Duodenal mucosa (tissue), 2 donors: ENCODE data around the gene GNAZ.

Experiments used
- H3K27ac ChIP-seq: one replicate; pipeline ENCODE4 v1.7.0; 2013; ENCODE audit warnings: low read depth, low read length
- H3K27me3 ChIP-seq, 2 donors: one replicate each; pipeline ENCODE4 v1.7.0; 2013; ENCODE audit warnings: low read length in 2 of 2, control low read depth in 1 of 2; ENCODE audit not compliant: insufficient read depth in 2 of 2, control insufficient read depth in 1 of 2
- H3K36me3 ChIP-seq, 2 donors: one replicate each; pipeline ENCODE4 v1.7.0; 2013; ENCODE audit warnings: low read length in 2 of 2, control low read depth in 1 of 2; ENCODE audit not compliant: insufficient read depth in 2 of 2, control insufficient read depth in 1 of 2
- H3K4me1 ChIP-seq, 2 donors: one replicate each; pipeline ENCODE4 v1.7.0; 2013; ENCODE audit warnings: low read length in 2 of 2, control low read depth in 1 of 2; ENCODE audit not compliant: insufficient read depth in 2 of 2, control insufficient read depth in 1 of 2
- H3K4me3 ChIP-seq, 2 donors: one replicate each; pipeline ENCODE4 v1.7.0; 2013; ENCODE audit warnings: low read length in 2 of 2, low read depth in 1 of 2
- H3K9ac ChIP-seq, 2 donors: one replicate each; pipeline ENCODE4 v1.7.0; 2013; ENCODE audit warnings: low read length in 2 of 2, low read depth in 1 of 2
- H3K9me3 ChIP-seq, 2 donors: one replicate each; pipeline ENCODE4 v1.7.0; 2013; ENCODE audit warnings: low read length in 2 of 2, control low read depth in 1 of 2; ENCODE audit not compliant: control insufficient read depth in 1 of 2

Gene GNAZ

DNA sequence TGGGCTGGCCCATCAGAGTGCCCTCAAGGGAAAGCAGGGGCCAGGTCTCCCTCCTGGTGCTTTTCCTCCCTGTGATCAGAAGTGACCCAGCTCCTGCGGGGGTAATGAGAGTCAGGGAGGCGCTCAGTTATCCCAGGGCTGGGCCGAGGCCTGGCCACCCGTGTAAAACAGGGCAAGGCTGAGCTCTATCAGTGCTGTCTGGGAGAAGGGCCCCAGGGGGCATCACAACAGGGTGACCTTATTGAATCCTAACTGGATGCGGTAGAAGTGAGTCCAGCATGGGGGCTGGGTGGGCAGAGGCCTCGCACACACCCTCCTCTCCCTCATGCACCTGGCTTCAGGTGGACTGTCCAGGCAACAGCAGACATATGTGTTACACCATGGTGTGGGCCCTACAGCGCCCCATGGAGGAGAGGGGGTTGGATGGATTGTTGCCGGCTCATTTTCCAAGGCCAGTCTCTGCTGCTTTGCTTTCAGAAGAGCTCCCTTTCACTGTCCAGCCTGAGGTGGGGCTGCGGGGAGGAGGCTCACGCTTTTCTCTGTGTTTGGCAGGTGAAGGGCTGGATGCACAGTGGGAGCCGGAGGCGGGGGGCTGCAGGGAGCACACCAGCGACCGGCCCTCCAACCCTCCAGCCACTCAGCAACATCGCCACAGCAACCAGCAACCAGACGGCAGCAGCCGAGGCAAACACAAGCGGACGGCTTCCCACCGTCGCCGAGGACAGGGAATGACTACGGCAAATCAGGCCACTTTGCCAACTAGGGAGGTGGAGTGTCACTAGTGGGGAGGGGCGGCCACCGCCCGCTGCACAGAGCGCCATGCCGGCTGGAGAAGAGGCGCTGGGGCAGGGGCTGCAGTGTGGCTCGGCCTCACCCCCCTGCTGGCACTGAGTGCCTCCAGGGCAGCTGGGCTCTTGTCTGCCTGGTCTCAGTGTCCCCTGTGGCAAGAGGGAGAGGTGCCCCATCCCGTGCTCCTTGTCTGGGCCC lies 24.7 kb downstream of the GNAZ start:
- H3K27ac ChIP-seq, result no peak overlapping the region
- no peaks in the 10 kb centered on the region for H3K9me3 ChIP-seq
- no peaks in the 10 kb centered on the region for H3K36me3 ChIP-seq
- H3K4me3 ChIP-seq, result no peak overlapping the region
- peaks cover 7 to 9% of the 10 kb centered on the region in 2 donors for H3K4me1 ChIP-seq
- no peaks in the 10 kb centered on the region for H3K27me3 ChIP-seq
- H3K9ac ChIP-seq, result no peak overlapping the region

DNA sequence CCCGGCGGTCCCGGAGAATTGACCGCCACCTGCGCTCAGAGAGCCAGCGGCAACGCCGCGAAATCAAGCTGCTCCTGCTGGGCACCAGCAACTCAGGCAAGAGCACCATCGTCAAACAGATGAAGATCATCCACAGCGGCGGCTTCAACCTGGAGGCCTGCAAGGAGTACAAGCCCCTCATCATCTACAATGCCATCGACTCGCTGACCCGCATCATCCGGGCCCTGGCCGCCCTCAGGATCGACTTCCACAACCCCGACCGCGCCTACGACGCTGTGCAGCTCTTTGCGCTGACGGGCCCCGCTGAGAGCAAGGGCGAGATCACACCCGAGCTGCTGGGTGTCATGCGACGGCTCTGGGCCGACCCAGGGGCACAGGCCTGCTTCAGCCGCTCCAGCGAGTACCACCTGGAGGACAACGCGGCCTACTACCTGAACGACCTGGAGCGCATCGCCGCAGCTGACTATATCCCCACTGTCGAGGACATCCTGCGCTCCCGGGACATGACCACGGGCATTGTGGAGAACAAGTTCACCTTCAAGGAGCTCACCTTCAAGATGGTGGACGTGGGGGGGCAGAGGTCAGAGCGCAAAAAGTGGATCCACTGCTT lies 25.5 kb downstream of the GNAZ start:
- Histone ChIP-seq H3K4me1 (peaks cover 7 to 9% of the 10 kb centered on the region in 2 donors), H3K4me3 (no peak overlapping the region), H3K9ac (no peak overlapping the region), H3K27me3 (no peaks in the 10 kb centered on the region), H3K9me3 (no peaks in the 10 kb centered on the region), H3K27ac (no peak overlapping the region), H3K36me3 (no peaks in the 10 kb centered on the region)

GRCh38 chr22:23097412-23098229 lies 27.3 kb downstream of the GNAZ start:
- no peaks in the 10 kb centered on the region for H3K27me3 ChIP-seq
- peaks cover 7 to 9% of the 10 kb centered on the region in 2 donors for H3K4me1 ChIP-seq
- no peak overlapping the region for H3K27ac ChIP-seq
- no peaks in the 10 kb centered on the region for H3K36me3 ChIP-seq
- no peak overlapping the region for H3K4me3 ChIP-seq
- no peaks in the 10 kb centered on the region for H3K9me3 ChIP-seq
- no peak overlapping the region for H3K9ac ChIP-seq

GRCh38 chr22:23098230-23098705 lies 27.9 kb downstream of the GNAZ start:
- no peak overlapping the region for H3K27ac ChIP-seq
- H3K9me3 ChIP-seq, result no peaks in the 10 kb centered on the region
- H3K4me3 ChIP-seq, result peak overlapping the region in 1 of 2 donors; percentile 35
- no peaks in the 10 kb centered on the region for H3K36me3 ChIP-seq
- no peaks in the 10 kb centered on the region for H3K27me3 ChIP-seq
- no peak overlapping the region for H3K9ac ChIP-seq
- H3K4me1 ChIP-seq, result peaks cover 7 to 9% of the 10 kb centered on the region in 2 donors

DNA sequence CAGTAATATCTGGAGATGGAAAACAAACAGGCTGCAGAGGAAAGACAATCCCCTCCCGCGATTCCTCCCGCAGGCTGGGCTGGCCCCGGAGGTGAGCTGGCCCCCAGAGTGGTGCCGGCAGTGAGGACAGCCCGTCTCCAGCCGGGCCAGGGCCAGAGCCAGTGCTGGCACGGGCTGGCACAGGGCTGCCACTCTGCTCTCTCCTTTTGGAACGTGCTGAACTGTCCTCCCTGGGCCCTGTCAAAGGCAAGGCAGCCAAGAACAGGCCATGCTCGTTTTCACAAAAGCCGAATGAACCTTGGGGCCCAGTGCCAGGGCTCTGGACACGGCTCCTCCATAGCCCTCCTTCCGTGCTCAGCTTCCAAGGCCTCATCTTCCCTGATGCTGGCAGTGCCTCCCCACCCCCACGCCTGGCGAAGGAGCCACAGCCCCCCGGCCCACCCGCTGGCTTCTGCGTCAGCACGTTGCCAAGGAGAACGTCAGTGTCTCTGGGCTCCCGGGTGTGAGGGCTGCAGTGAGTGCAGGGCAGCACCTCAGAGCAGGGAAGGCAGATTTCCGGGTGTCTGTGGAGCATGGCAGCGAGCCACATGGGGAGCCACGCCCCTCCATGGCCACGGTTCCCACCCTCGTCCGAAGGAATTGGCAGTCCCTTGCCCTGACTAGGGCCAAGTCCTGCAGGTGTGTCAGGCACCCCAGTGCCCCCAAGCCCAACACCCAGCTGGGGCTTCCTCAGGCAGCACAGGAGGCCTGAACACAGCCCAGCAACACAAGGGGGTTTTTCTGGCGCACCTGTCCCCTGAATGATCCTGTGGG lies 28.6 kb downstream of the GNAZ start:
- Histone ChIP-seq H3K27me3 (no peaks in the 10 kb centered on the region), H3K9ac (peak overlapping the region in 1 of 2 donors; percentile 39), H3K27ac (no peak overlapping the region), H3K9me3 (no peaks in the 10 kb centered on the region), H3K36me3 (no peaks in the 10 kb centered on the region), H3K4me3 (peak overlapping the region in 1 of 2 donors; percentile 35), H3K4me1 (peaks cover 7 to 9% of the 10 kb centered on the region in 2 donors)

DNA sequence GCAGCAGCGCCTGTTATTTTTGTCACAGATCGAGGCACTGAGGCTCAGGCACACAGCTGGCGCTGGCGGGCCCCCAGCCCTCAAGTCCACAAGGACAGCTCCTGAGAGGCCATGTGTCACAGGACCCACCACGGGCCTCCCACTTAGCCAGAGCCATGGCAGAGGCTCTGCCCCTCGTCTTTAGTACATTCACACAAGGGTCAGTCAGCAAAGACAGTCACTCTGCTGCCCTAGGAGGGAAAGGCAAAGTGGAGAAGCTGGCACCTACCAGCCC lies 29.1 kb downstream of the GNAZ start:
- H3K9me3 ChIP-seq, result no peaks in the 10 kb centered on the region
- H3K27ac ChIP-seq, result no peak overlapping the region
- no peak overlapping the region for H3K9ac ChIP-seq
- no peaks in the 10 kb centered on the region for H3K27me3 ChIP-seq
- no peaks in the 10 kb centered on the region for H3K36me3 ChIP-seq
- H3K4me1 ChIP-seq, result peaks cover 7 to 9% of the 10 kb centered on the region in 2 donors
- H3K4me3 ChIP-seq, result no peak overlapping the region

GRCh38 chr22:23100124-23100801 lies 29.9 kb downstream of the GNAZ start:
- H3K4me1 ChIP-seq, result peaks cover 7 to 9% of the 10 kb centered on the region in 2 donors
- H3K27me3 ChIP-seq, result no peaks in the 10 kb centered on the region
- H3K9ac ChIP-seq, result no peak overlapping the region
- H3K9me3 ChIP-seq, result no peaks in the 10 kb centered on the region
- H3K36me3 ChIP-seq, result no peaks in the 10 kb centered on the region
- H3K27ac ChIP-seq, result no peak overlapping the region
- H3K4me3 ChIP-seq, result no peak overlapping the region

- Histone ChIP-seq H3K9me3 (no peaks in the 10 kb centered on the region), H3K9ac (no peak overlapping the region), H3K27me3 (no peaks in the 10 kb centered on the region), H3K4me3 (no peak overlapping the region), H3K27ac (no peak overlapping the region), H3K4me1 (peaks cover 7 to 9% of the 10 kb centered on the region in 2 donors), H3K36me3 (no peaks in the 10 kb centered on the region)
Observed at GRCh38 chr22:23101524-23101923, 31.2 kb downstream of the GNAZ start.

DNA sequence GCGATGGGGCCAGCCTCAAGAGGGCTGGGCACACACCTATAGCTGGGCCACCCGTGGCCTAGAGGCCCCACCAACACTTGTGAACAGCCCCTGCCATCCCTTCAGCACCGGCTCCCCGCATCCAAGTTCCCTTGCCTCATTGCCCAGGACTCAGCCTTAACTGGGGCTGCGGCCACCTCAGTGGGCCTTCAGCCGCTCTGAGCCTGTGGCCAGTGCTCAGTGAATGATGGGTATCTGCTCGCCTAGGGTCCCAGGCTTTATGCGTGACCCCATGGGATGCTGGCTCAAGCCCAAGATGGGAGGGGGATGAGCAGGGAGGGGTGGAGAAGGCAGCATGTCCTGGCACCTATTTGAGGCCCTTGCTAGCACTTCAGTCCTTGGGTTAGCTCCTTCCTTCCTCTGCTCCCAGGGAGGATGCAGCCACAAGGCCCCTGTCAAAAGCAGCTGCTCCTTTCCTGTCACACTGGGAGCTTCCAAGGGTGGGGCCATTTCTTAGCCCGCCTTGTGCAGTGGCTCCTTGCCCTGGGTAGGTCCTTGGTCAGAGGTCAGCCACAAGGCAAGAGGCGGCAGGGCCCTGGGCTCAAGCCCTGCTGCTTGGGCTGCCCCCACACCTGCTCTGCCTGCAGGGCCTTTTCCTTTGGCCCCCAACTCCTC lies 31.8 kb downstream of the GNAZ start:
- H3K27ac ChIP-seq, result no peak overlapping the region
- H3K27me3 ChIP-seq, result no peaks in the 10 kb centered on the region
- no peaks in the 10 kb centered on the region for H3K36me3 ChIP-seq
- H3K4me3 ChIP-seq, result no peak overlapping the region
- no peak overlapping the region for H3K9ac ChIP-seq
- H3K9me3 ChIP-seq, result no peaks in the 10 kb centered on the region
- H3K4me1 ChIP-seq, result peaks cover 7 to 9% of the 10 kb centered on the region in 2 donors
